Measurements from ENCODE around the gene PSAPL1. TPM values are rescaled to one million over a fixed set of nuclear protein-coding genes. Genes with fewer than 3 reads are reported as not detected.

The PSAPL1 gene
- polyA plus RNA-seq, 1 donor from 2014 or later, result not detected

GRCh38 chr4:7384929-7385890 lies 49.5 kb downstream of the PSAPL1 start:
- TF ChIP-seq EZH2 (IDR thresholded peaks at IDR 0.05; ENCODE audit: borderline replicate concordance, insufficient read depth, low read length, poor library complexity, severe bottlenecking) (no peak), REST (IDR thresholded peaks at IDR 0.05; ENCODE audit: borderline replicate concordance) (no peak), TAF1 (IDR thresholded peaks at IDR 0.05; ENCODE audit: low read depth) (no peak), MXI1 (conservative IDR thresholded peaks at IDR 0.05; ENCODE audit: poor library complexity, severe bottlenecking) (no peak), POLR2AphosphoS5 (IDR thresholded peaks at IDR 0.05) (no peak)
- TF ChIP-seq, protein P1, sequence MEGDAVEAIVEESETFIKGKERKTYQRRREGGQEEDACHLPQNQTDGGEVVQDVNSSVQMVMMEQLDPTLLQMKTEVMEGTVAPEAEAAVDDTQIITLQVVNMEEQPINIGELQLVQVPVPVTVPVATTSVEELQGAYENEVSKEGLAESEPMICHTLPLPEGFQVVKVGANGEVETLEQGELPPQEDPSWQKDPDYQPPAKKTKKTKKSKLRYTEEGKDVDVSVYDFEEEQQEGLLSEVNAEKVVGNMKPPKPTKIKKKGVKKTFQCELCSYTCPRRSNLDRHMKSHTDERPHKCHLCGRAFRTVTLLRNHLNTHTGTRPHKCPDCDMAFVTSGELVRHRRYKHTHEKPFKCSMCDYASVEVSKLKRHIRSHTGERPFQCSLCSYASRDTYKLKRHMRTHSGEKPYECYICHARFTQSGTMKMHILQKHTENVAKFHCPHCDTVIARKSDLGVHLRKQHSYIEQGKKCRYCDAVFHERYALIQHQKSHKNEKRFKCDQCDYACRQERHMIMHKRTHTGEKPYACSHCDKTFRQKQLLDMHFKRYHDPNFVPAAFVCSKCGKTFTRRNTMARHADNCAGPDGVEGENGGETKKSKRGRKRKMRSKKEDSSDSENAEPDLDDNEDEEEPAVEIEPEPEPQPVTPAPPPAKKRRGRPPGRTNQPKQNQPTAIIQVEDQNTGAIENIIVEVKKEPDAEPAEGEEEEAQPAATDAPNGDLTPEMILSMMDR (IDR thresholded peaks at IDR 0.05; ENCODE audit: poor library complexity, severe bottlenecking), result no peak
- no peaks in the 10 kb centered on the region for H3K9me3 ChIP-seq (ENCODE audit: low read length)
- no peak overlapping the region for H2AFZ ChIP-seq (ENCODE audit: low read depth, low read length)
- H3K79me2 ChIP-seq (replicated peaks; ENCODE audit: insufficient read depth, low read length), result no peaks in the 10 kb centered on the region
- H3K36me3 ChIP-seq (ENCODE audit: insufficient read depth, low read length), result no peaks in the 10 kb centered on the region
- H3F3A ChIP-seq (ENCODE audit: insufficient read depth, low read length, poor library complexity, severe bottlenecking), result no peaks in the 10 kb centered on the region
- no peaks in the 10 kb centered on the region for H3K9me2 ChIP-seq (ENCODE audit: insufficient read depth, low read length)
- H3K4me2 ChIP-seq (ENCODE audit: low read length), result no peak overlapping the region
- no peak overlapping the region for H3K9ac ChIP-seq (ENCODE audit: low read length)
- no peak overlapping the region for H3K27ac ChIP-seq (ENCODE audit: low read length)
- no peak overlapping the region for H3K4me3 ChIP-seq (ENCODE audit: low read length)
- H3K27me3 ChIP-seq (ENCODE audit: insufficient read depth, low read depth, low read length), result no peaks in the 10 kb centered on the region
- no peaks in the 10 kb centered on the region for H4K20me1 ChIP-seq (ENCODE audit: insufficient read depth)

DNA sequence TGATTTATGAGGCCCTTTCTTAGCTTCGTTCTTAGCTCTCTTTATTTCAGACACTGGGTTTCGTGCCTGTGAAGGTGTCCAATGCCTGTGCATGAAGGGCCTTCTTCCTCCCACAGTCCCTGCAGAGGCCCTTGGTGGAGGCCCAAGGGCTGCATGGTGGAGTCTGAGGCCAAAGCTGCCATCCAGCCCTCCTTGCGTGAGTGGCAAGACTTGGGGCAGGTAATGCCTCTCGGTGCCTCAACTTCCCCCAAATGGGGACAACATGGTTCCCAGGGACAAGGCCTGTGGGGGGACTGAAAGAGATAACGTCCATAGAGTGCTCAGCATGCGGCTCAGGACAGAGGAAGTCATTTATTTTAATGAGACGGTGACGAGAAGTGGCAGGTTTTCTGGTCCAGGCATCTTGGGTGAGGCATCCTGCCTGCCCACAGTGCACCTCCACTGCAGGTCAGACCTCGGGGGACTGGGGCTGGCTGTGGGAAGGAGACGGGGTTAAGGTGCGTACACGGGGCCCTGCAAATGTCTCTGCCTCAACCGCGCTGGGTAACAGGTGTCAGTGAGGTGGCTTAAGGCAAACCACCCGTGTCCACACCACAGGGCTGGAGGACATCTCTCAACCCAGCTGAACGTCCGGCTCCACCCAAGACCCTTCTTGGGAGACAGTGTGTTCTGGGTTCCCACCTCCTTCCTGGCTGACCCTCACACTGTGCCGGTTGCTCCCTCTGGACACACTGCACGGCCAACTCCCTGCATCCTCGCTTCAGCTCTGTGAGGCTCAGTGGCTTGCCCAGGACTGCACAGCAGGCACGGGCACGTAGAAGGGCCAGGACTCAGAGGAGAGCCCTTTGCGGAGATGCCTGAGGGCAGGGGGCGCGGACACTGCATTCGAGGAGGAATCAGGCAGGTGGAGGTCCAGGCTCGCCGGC lies 50.5 kb downstream of the PSAPL1 start:
- Histone ChIP-seq H3K79me2 (replicated peaks; ENCODE audit: insufficient read depth, low read length) (no peaks in the 10 kb centered on the region), H2AFZ (ENCODE audit: low read depth, low read length) (no peak overlapping the region), H3K9me3 (ENCODE audit: low read length) (no peaks in the 10 kb centered on the region), H3K27me3 (ENCODE audit: insufficient read depth, low read depth, low read length) (no peaks in the 10 kb centered on the region), H3K27ac (ENCODE audit: low read length) (no peak overlapping the region), H4K20me1 (ENCODE audit: insufficient read depth) (no peaks in the 10 kb centered on the region), H3K4me3 (ENCODE audit: low read length) (no peak overlapping the region), H3K9ac (ENCODE audit: low read length) (no peak overlapping the region), H3K4me2 (ENCODE audit: low read length) (no peak overlapping the region), H3K36me3 (ENCODE audit: insufficient read depth, low read length) (no peaks in the 10 kb centered on the region), H3K9me2 (ENCODE audit: insufficient read depth, low read length) (no peaks in the 10 kb centered on the region), H3F3A (ENCODE audit: insufficient read depth, low read length, poor library complexity, severe bottlenecking) (no peaks in the 10 kb centered on the region)
- TF ChIP-seq EP300 (conservative IDR thresholded peaks at IDR 0.05; ENCODE audit: poor library complexity, severe bottlenecking) (no peak), MXI1 (conservative IDR thresholded peaks at IDR 0.05; ENCODE audit: poor library complexity, severe bottlenecking) (no peak), RAD21 (conservative IDR thresholded peaks at IDR 0.05) (no peak), SMC3 (conservative IDR thresholded peaks at IDR 0.05; ENCODE audit: poor library complexity) (no peak), POLR2AphosphoS5 (IDR thresholded peaks at IDR 0.05) (no peak), REST (IDR thresholded peaks at IDR 0.05; ENCODE audit: borderline replicate concordance) (no peak), EZH2 (IDR thresholded peaks at IDR 0.05; ENCODE audit: borderline replicate concordance, insufficient read depth, low read length, poor library complexity, severe bottlenecking) (no peak), TAF1 (IDR thresholded peaks at IDR 0.05; ENCODE audit: low read depth) (no peak)
- TF ChIP-seq, protein P1 (IDR thresholded peaks at IDR 0.05; ENCODE audit: poor library complexity, severe bottlenecking), result no peak
